ENCODE results near the gene INSR.
A peak's percentile ranks its signal among the peaks of the same experiment; 100 is the strongest.

Gene INSR

GRCh38 chr19:7297742-7298141 is 3.5 kb upstream of the INSR start (continued):
- TF ChIP-seq ZNF19 (tag by site-specific recombination; IDR thresholded peaks at IDR 0.05; ENCODE audit: low read depth) (no peak), ZBTB1 (tag by site-specific recombination; IDR thresholded peaks at IDR 0.05) (no peak), PATZ1 (tag by site-specific recombination; IDR thresholded peaks at IDR 0.05) (no peak), SP7 (tag by site-specific recombination; IDR thresholded peaks at IDR 0.05) (0 out of 2 replicates have a peak, but pooled peaks have one; percentile 42), ZBTB26 (tag by site-specific recombination; optimal IDR thresholded peaks at IDR 0.05) (no peak), ZNF629 (tag by site-specific recombination; IDR thresholded peaks at IDR 0.05) (no peak), IKZF3 (tag by site-specific recombination; IDR thresholded peaks at IDR 0.05) (peak; percentile 51; the same call in 1 of the 2 replicates), ZNF701 (tag by site-specific recombination; IDR thresholded peaks at IDR 0.05) (no peak), ZNF585B (tag by site-specific recombination; IDR thresholded peaks at IDR 0.05) (no peak), ZXDB (tag by site-specific recombination; IDR thresholded peaks at IDR 0.05) (no peak), ZNF791 (tag by site-specific recombination; IDR thresholded peaks at IDR 0.05) (no peak), ZNF624 (tag by site-specific recombination; IDR thresholded peaks at IDR 0.05) (no peak), GLIS2 (tag by site-specific recombination; IDR thresholded peaks at IDR 0.05) (no peak), SCRT2 (tag by site-specific recombination; IDR thresholded peaks at IDR 0.05) (peak; percentile 74), ZNF707 (tag by site-specific recombination; IDR thresholded peaks at IDR 0.05) (no peak), ZNF148 (tag by site-specific recombination; IDR thresholded peaks at IDR 0.05; ENCODE audit: borderline replicate concordance) (no peak), ZNF501 (tag by site-specific recombination; IDR thresholded peaks at IDR 0.05) (no peak), KLF17 (tag by site-specific recombination; IDR thresholded peaks at IDR 0.05) (no peak), SP3 (tag by site-specific recombination; IDR thresholded peaks at IDR 0.05) (no peak), HOXC10 (CRISPR knock-in tag; IDR thresholded peaks at IDR 0.05) (no peak), MEIS1 (CRISPR knock-in tag; IDR thresholded peaks at IDR 0.05; ENCODE audit: borderline replicate concordance) (no peak), ZNF26 (tag by site-specific recombination; IDR thresholded peaks at IDR 0.05) (no peak), OSR2 (tag by site-specific recombination; IDR thresholded peaks at IDR 0.05) (peak; percentile 56; the same call in 1 of the 2 replicates), KLF1 (tag by site-specific recombination; IDR thresholded peaks at IDR 0.05) (no peak), ZNF548 (tag by site-specific recombination; IDR thresholded peaks at IDR 0.05) (no peak)
- TF ChIP-seq, protein P1, sequence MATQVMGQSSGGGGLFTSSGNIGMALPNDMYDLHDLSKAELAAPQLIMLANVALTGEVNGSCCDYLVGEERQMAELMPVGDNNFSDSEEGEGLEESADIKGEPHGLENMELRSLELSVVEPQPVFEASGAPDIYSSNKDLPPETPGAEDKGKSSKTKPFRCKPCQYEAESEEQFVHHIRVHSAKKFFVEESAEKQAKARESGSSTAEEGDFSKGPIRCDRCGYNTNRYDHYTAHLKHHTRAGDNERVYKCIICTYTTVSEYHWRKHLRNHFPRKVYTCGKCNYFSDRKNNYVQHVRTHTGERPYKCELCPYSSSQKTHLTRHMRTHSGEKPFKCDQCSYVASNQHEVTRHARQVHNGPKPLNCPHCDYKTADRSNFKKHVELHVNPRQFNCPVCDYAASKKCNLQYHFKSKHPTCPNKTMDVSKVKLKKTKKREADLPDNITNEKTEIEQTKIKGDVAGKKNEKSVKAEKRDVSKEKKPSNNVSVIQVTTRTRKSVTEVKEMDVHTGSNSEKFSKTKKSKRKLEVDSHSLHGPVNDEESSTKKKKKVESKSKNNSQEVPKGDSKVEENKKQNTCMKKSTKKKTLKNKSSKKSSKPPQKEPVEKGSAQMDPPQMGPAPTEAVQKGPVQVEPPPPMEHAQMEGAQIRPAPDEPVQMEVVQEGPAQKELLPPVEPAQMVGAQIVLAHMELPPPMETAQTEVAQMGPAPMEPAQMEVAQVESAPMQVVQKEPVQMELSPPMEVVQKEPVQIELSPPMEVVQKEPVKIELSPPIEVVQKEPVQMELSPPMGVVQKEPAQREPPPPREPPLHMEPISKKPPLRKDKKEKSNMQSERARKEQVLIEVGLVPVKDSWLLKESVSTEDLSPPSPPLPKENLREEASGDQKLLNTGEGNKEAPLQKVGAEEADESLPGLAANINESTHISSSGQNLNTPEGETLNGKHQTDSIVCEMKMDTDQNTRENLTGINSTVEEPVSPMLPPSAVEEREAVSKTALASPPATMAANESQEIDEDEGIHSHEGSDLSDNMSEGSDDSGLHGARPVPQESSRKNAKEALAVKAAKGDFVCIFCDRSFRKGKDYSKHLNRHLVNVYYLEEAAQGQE (tag by site-specific recombination; IDR thresholded peaks at IDR 0.05): no peak
- TF ChIP-seq, protein P2, sequence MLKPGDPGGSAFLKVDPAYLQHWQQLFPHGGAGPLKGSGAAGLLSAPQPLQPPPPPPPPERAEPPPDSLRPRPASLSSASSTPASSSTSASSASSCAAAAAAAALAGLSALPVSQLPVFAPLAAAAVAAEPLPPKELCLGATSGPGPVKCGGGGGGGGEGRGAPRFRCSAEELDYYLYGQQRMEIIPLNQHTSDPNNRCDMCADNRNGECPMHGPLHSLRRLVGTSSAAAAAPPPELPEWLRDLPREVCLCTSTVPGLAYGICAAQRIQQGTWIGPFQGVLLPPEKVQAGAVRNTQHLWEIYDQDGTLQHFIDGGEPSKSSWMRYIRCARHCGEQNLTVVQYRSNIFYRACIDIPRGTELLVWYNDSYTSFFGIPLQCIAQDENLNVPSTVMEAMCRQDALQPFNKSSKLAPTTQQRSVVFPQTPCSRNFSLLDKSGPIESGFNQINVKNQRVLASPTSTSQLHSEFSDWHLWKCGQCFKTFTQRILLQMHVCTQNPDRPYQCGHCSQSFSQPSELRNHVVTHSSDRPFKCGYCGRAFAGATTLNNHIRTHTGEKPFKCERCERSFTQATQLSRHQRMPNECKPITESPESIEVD (tag by site-specific recombination; IDR thresholded peaks at IDR 0.05): peak; percentile 25; the same call in 1 of the 2 replicates
